Activated CD4-positive, alpha-beta T cell treated with anti-CD3 and anti-CD28 coated beads for 36 hours (primary cell): Measurements from ENCODE around the gene EPB42. TPM values are rescaled to one million over a fixed set of nuclear protein-coding genes. Genes with fewer than 3 reads are reported as not detected.
"Not testable (repeated sequence)": the region's sequence is repeated elsewhere in the genome, so short reads cannot be mapped to it uniquely, and the experiment has no call there.

Experiments used
- ATAC-seq: fragments of 200-7000 bp; cut with Tn5 transposase; one replicate; pipeline ENCODE4 v1.10.0; 2021; ENCODE audit warnings: mild to moderate bottlenecking, moderate library complexity
- CTCF ChIA-PET: fragments of 350-600 bp; sonication (Branson Sonifier 250); formaldehyde crosslinking; loops from one replicate; lab custom pipeline; 2021; ENCODE audit warnings: antibody characterized with exemption; lab: Charles Lee
- POLR2A ChIA-PET: fragments of 350-600 bp; sonication (Branson Sonifier 250); formaldehyde crosslinking; loops from one replicate; lab custom pipeline; 2021; ENCODE audit warnings: antibody characterized with exemption, inconsistent platforms; lab: Charles Lee
- DNase-seq: peaks from one replicate; pipeline ENCODE4 v3.0.0-alpha.2; 2020
- H3K27ac Mint-ChIP-seq: one replicate; pipeline ENCODE4 v1.8.0; 2021; ENCODE audit warnings: mixed read lengths
- H3K27me3 Mint-ChIP-seq: one replicate; pipeline ENCODE4 v1.8.0; 2021; ENCODE audit warnings: mixed read lengths
- H3K36me3 Mint-ChIP-seq: one replicate; pipeline ENCODE4 v1.8.0; 2021; ENCODE audit warnings: low read depth, mixed read lengths
- H3K4me1 Mint-ChIP-seq: one replicate; pipeline ENCODE4 v1.8.0; 2021; ENCODE audit warnings: mixed read lengths
- H3K4me3 Mint-ChIP-seq: one replicate; pipeline ENCODE4 v1.8.0; 2021; ENCODE audit warnings: mild to moderate bottlenecking, moderate library complexity, mixed read lengths
- H3K9me3 Mint-ChIP-seq: one replicate; pipeline ENCODE4 v1.8.0; 2021; ENCODE audit warnings: low read depth, mixed read lengths
- intact Hi-C, 2 experiments: fragments of 100-400 bp; cut with DNase I in 1 of 2; cut with micrococcal nuclease in 1 of 2; formaldehyde crosslinking; loops; one replicate each; pipeline versions ENCODE4 v1.14.2 to v1.15.1; 2022 to 2024; cut with DNase I, micrococcal nuclease
- total RNA-seq, 2 experiments: library from RNA; stranded (reverse); gene quantifications; one replicate each; pipeline ENCODE4 v1.2.3, GENCODE V29; 2021

EPB42 gene
- total RNA-seq, 2 experiments from 2014 or later = not detected

GRCh38 chr15:43198556-43198955 lies 22.3 kb downstream of the EPB42 start:
- intact Hi-C loops, ATAC-seq, H3K27me3 Mint-ChIP-seq, POLR2A ChIA-PET, CTCF ChIA-PET, H3K4me1 Mint-ChIP-seq, H3K4me3 Mint-ChIP-seq, DNase-seq, H3K9me3 Mint-ChIP-seq, H3K27ac Mint-ChIP-seq: not testable (repeated sequence)
- peaks cover 28% of the 10 kb centered on the region for H3K36me3 Mint-ChIP-seq

- intact Hi-C loops, H3K9me3 Mint-ChIP-seq, H3K27ac Mint-ChIP-seq, H3K4me1 Mint-ChIP-seq, H3K4me3 Mint-ChIP-seq, ATAC-seq, H3K27me3 Mint-ChIP-seq, DNase-seq, POLR2A ChIA-PET: not testable (repeated sequence)
- H3K36me3 Mint-ChIP-seq = peaks cover 30% of the 10 kb centered on the region
- CTCF ChIA-PET = interaction anchor here (0.7 kb wide), 1 partner anchor 88 kb away, joined by 3 read pairs; no protein-coding TSS in a partner anchor
Observed at GRCh38 chr15:43197773-43198172, 23.0 kb downstream of the EPB42 start.

GRCh38 chr15:43196760-43197548 lies 23.9 kb downstream of the EPB42 start:
- intact Hi-C loops = no loop called here
- ChIA-PET POLR2A (no interaction called here), CTCF (interaction anchor here (0.7 to 2.3 kb wide), 3 partner anchors 14 to 89 kb away, joined by 3 to 13 read pairs (median 3); no protein-coding TSS in a partner anchor)
- Mint-ChIP-seq H3K4me1 (peaks cover 3% of the 10 kb centered on the region), H3K9me3 (peaks cover 6% of the 10 kb centered on the region), H3K27me3 (no peaks in the 10 kb centered on the region), H3K27ac (no peak overlapping the region), H3K36me3 (peaks cover 35% of the 10 kb centered on the region), H3K4me3 (no peak overlapping the region)
- ATAC-seq (no peak), DNase-seq (no peak)

- POLR2A ChIA-PET = no interaction called here
Observed at GRCh38 chr15:43194795-43195194, 26.0 kb downstream of the EPB42 start.

GRCh38 chr15:43193710-43194109 lies 27.1 kb downstream of the EPB42 start:
- Mint-ChIP-seq H3K27me3 (no peaks in the 10 kb centered on the region), H3K36me3 (peaks cover 53% of the 10 kb centered on the region), H3K9me3 (peaks cover 6% of the 10 kb centered on the region), H3K4me1 (peaks cover 3% of the 10 kb centered on the region), H3K27ac (no peak overlapping the region), H3K4me3 (no peak overlapping the region)
- no peak for ATAC-seq
- POLR2A ChIA-PET = interaction anchor here (0.7 kb wide), 1 partner anchor 29 kb away, joined by 5 read pairs; no protein-coding TSS in a partner anchor
- DNase-seq = no peak
- CTCF ChIA-PET = interaction anchor here (0.9 to 4.1 kb wide), 2 partner anchors 11 to 154 kb away, joined by 3 to 31 read pairs; no protein-coding TSS in a partner anchor
- intact Hi-C loops = no loop called here

More at GRCh38 chr15:43194795-43195194, 26.0 kb downstream of the EPB42 start:
- Mint-ChIP-seq H3K4me1 (no peaks in the 10 kb centered on the region), H3K4me3 (no peak overlapping the region), H3K9me3 (peaks cover 6% of the 10 kb centered on the region), H3K27ac (no peak overlapping the region), H3K27me3 (no peaks in the 10 kb centered on the region), H3K36me3 (peaks cover 47% of the 10 kb centered on the region)
- DNase-seq (no peak), ATAC-seq (no peak)
- CTCF ChIA-PET = interaction anchor here (0.8 to 4.1 kb wide), 6 partner anchors 10 to 152 kb away, joined by 3 to 31 read pairs (median 4); no protein-coding TSS in a partner anchor
- intact Hi-C loops = no loop called here

- CTCF ChIA-PET = interaction anchor here (0.6 to 1.5 kb wide), 4 partner anchors 14 to 364 kb away, joined by 3 to 10 read pairs (median 4); no protein-coding TSS in a partner anchor
- H3K9me3 Mint-ChIP-seq = no peaks in the 10 kb centered on the region
- intact Hi-C loops = no loop called here
- ATAC-seq = no peak
- H3K27me3 Mint-ChIP-seq = no peaks in the 10 kb centered on the region
- peaks cover 20% of the 10 kb centered on the region for H3K4me1 Mint-ChIP-seq
- no peak overlapping the region for H3K4me3 Mint-ChIP-seq
- no peak for DNase-seq
- H3K27ac Mint-ChIP-seq = no peak overlapping the region
- peaks cover 38% of the 10 kb centered on the region for H3K36me3 Mint-ChIP-seq
- POLR2A ChIA-PET = no interaction called here
Observed at GRCh38 chr15:43190178-43190577, 30.6 kb downstream of the EPB42 start.

- no peaks in the 10 kb centered on the region for H3K9me3 Mint-ChIP-seq
- H3K4me3 Mint-ChIP-seq = no peak overlapping the region
- H3K27me3 Mint-ChIP-seq = no peaks in the 10 kb centered on the region
- intact Hi-C loops = loop anchor here in 1 of 2 experiments (5.0 kb wide), 1 partner anchor 558 kb away; the partner anchor contains the start of gene PDIA3
- H3K27ac Mint-ChIP-seq = no peak overlapping the region
- ATAC-seq = no peak
- POLR2A ChIA-PET = no interaction called here
- H3K36me3 Mint-ChIP-seq = peaks cover 33% of the 10 kb centered on the region
- H3K4me1 Mint-ChIP-seq = peaks cover 24% of the 10 kb centered on the region
- DNase-seq = no peak
- CTCF ChIA-PET = interaction anchor here (1.0 kb wide), 1 partner anchor 97 kb away, joined by 3 read pairs; no protein-coding TSS in a partner anchor
Observed at GRCh38 chr15:43189296-43189695, 31.5 kb downstream of the EPB42 start.

- H3K4me1 Mint-ChIP-seq = peaks cover 24% of the 10 kb centered on the region
- CTCF ChIA-PET = interaction anchor here (1.0 to 2.5 kb wide), 2 partner anchors 13 to 98 kb away, joined by 4 to 18 read pairs; no protein-coding TSS in a partner anchor
- no peak overlapping the region for H3K27ac Mint-ChIP-seq
- no peaks in the 10 kb centered on the region for H3K9me3 Mint-ChIP-seq
- ATAC-seq (no peak), DNase-seq (no peak)
- intact Hi-C loops = loop anchor here (1.0 to 5.0 kb wide), 3 partner anchors 17 to 560 kb away; partner anchors contain the start of gene PDIA3 (in 1 of the 2)
- peaks cover 29% of the 10 kb centered on the region for H3K36me3 Mint-ChIP-seq
- no peak overlapping the region for H3K4me3 Mint-ChIP-seq
- no peaks in the 10 kb centered on the region for H3K27me3 Mint-ChIP-seq
- POLR2A ChIA-PET = no interaction called here
Observed at GRCh38 chr15:43187544-43188155, 33.2 kb downstream of the EPB42 start.

GRCh38 chr15:43186003-43186353 lies 34.8 kb downstream of the EPB42 start:
- POLR2A ChIA-PET = interaction anchor here (0.5 kb wide), 1 partner anchor 1734 kb away, joined by 3 read pairs; no protein-coding TSS in a partner anchor
- peak overlapping the region; percentile 90 for H3K4me3 Mint-ChIP-seq
- peak; percentile 17 for ATAC-seq

GRCh38 chr15:43185157-43186002 lies 35.4 kb downstream of the EPB42 start, which contains the start of gene CCNDBP1:
CCNDBP1 (plus strand) TSS chr15:43185403; CDS start chr15:43185499, 96 bp downstream.
- Mint-ChIP-seq H3K4me1 (peaks cover 26% of the 10 kb centered on the region), H3K36me3 (peaks cover 15% of the 10 kb centered on the region), H3K27ac (peak within 1 kb of the TSS; percentile 94), H3K9me3 (no peaks in the 10 kb centered on the region), H3K27me3 (no peaks in the 10 kb centered on the region), H3K4me3 (peak within 1 kb of the TSS; percentile 90)
- intact Hi-C loops = loop anchor here in 1 of 2 experiments (1.0 to 5.0 kb wide), 14 partner anchors 52 to 912 kb away; partner anchors contain the start of genes CDAN1, GANC, LCMT2 and PDIA3
- DNase-seq (peak; percentile 94), ATAC-seq (peak; percentile 96)
- ChIA-PET CTCF (interaction anchor here (1.4 to 2.5 kb wide), 3 partner anchors 19 to 100 kb away, joined by 7 to 18 read pairs (median 8); no protein-coding TSS in a partner anchor), POLR2A (interaction anchor here (0.5 kb wide), 1 partner anchor 1733 kb away, joined by 3 read pairs; no protein-coding TSS in a partner anchor)

More at GRCh38 chr15:43186003-43186353, 34.8 kb downstream of the EPB42 start:
- peak; percentile 51 for DNase-seq
- intact Hi-C loops = loop anchor here in 1 of 2 experiments (5.0 kb wide), 1 partner anchor 561 kb away; the partner anchor contains the start of gene PDIA3
- Mint-ChIP-seq H3K36me3 (peaks cover 21% of the 10 kb centered on the region), H3K9me3 (no peaks in the 10 kb centered on the region), H3K27ac (peak overlapping the region; percentile 91), H3K4me1 (peaks cover 26% of the 10 kb centered on the region), H3K27me3 (no peaks in the 10 kb centered on the region)
- CTCF ChIA-PET = interaction anchor here (0.8 to 2.5 kb wide), 7 partner anchors 18 to 218 kb away, joined by 3 to 18 read pairs (median 3); no protein-coding TSS in a partner anchor
